Upper lobe of left lung (tissue), 4 donors: ENCODE results near the gene LAMA2.

Experiments used
- POLR2AphosphoS5 ChIP-seq, 2 donors: sonication (generic); formaldehyde crosslinking; IDR thresholded peaks; one replicate each; pipeline ENCODE4 v1.5.1; 2017; ENCODE audit warnings: antibody characterized with exemption in 2 of 2
- TF ChIP-seq, protein P1 (sequence below), 6 experiments: fragments of 450-650 bp in 4 of 6; fragments of 200-600 bp in 2 of 6; sonication (generic) in 2 of 6; IDR thresholded peaks; one replicate each; pipeline ENCODE4 v1.5.1; 2016 to 2019; ENCODE audit warnings: antibody characterized with exemption in 6 of 6

DNA sequence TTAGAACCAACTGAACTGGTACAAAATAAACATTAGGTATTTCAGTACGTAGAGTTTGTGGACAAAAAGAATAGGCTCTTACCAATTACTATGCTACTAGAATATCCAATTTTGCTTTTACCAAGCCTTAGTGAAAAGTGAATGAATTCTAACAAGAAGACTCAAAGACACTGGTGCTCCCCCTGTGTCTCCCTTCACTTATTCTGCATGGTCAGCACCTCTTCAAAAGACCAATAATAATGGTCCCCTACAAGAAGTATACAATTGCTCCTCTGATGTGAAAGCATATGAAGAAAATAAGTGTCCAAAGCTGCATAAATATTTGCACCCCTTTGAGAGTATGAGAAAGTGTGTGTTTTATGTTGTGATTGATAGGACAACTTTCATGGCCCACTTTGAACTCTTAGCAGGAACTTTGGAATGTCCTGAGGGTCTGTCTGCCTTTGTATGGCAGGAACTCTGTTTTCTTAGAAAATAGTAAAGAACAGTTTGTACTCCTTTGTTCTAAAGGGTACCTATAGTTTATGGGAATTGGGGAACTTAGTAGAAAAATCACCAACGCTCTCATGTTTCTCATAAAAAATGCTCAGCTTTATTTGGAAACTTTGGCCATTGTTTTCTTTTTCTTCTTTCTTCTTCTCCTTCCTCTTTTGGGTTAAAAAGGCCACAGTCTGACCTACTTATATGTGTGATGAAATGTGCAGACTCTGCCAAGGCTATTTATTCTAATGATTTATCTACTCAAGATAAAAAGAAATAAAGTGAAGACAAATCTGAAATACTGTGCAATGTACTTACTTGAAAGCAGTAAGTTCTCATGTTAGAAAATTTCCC is 352.4 kb downstream of the LAMA2 start:
- TF ChIP-seq, protein P1, sequence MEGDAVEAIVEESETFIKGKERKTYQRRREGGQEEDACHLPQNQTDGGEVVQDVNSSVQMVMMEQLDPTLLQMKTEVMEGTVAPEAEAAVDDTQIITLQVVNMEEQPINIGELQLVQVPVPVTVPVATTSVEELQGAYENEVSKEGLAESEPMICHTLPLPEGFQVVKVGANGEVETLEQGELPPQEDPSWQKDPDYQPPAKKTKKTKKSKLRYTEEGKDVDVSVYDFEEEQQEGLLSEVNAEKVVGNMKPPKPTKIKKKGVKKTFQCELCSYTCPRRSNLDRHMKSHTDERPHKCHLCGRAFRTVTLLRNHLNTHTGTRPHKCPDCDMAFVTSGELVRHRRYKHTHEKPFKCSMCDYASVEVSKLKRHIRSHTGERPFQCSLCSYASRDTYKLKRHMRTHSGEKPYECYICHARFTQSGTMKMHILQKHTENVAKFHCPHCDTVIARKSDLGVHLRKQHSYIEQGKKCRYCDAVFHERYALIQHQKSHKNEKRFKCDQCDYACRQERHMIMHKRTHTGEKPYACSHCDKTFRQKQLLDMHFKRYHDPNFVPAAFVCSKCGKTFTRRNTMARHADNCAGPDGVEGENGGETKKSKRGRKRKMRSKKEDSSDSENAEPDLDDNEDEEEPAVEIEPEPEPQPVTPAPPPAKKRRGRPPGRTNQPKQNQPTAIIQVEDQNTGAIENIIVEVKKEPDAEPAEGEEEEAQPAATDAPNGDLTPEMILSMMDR (IDR thresholded peaks at IDR 0.05): no peak
- TF ChIP-seq POLR2AphosphoS5 (IDR thresholded peaks at IDR 0.05): no peak
